ENCODE measurements around the gene PPP6C. TPM values are rescaled to one million over a fixed set of nuclear protein-coding genes. Genes with fewer than 3 reads are reported as not detected.
A peak's percentile ranks its signal among the peaks of the same experiment; 100 is the strongest.

Gene PPP6C
- total and polyA plus RNA-seq, 2 donors (not counting 1 experiment from before 2014, with no cell fraction given): 12.1 to 38.6 TPM

- no CpG with 5 or more reads among the region's 3 CpGs for WGBS (ENCODE audit: insufficient coverage)
- no peak overlapping the region for H2AFZ ChIP-seq (ENCODE audit: insufficient read depth, low read depth, low read length, poor library complexity, severe bottlenecking)
- H3K27me3 Mint-ChIP-seq: no peaks in the 10 kb centered on the region
- no peak for DNase-seq
- no peaks in the 10 kb centered on the region for H3K9me3 Mint-ChIP-seq (ENCODE audit: insufficient read depth)
- peaks cover 9% of the 10 kb centered on the region in 2 donors for H3K4me1 ChIP-seq (ENCODE audit: control insufficient read depth in 2 of 2, insufficient read depth in 2 of 2, low read length in 2 of 2)
- no peaks in the 10 kb centered on the region for H3K27me3 ChIP-seq (replicated peaks in 1 of 4; ENCODE audit: control extremely low read depth in 1 of 4, control insufficient read depth in 3 of 4, insufficient read depth in 4 of 4, low read length in 3 of 4)
- peaks cover 18% of the 10 kb centered on the region for H3K4me1 Mint-ChIP-seq
- no peak for TF ChIP-seq EZH2 (IDR thresholded peaks at IDR 0.05; ENCODE audit: borderline replicate concordance, insufficient read depth, low read depth, low read length, poor library complexity, severe bottlenecking)
- TF ChIP-seq, protein P1, sequence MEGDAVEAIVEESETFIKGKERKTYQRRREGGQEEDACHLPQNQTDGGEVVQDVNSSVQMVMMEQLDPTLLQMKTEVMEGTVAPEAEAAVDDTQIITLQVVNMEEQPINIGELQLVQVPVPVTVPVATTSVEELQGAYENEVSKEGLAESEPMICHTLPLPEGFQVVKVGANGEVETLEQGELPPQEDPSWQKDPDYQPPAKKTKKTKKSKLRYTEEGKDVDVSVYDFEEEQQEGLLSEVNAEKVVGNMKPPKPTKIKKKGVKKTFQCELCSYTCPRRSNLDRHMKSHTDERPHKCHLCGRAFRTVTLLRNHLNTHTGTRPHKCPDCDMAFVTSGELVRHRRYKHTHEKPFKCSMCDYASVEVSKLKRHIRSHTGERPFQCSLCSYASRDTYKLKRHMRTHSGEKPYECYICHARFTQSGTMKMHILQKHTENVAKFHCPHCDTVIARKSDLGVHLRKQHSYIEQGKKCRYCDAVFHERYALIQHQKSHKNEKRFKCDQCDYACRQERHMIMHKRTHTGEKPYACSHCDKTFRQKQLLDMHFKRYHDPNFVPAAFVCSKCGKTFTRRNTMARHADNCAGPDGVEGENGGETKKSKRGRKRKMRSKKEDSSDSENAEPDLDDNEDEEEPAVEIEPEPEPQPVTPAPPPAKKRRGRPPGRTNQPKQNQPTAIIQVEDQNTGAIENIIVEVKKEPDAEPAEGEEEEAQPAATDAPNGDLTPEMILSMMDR (IDR thresholded peaks at IDR 0.05): no peak
- H3K9ac ChIP-seq (ENCODE audit: low read length): no peak overlapping the region
- no peaks in the 10 kb centered on the region for H4K20me1 ChIP-seq (ENCODE audit: control insufficient read depth, insufficient read depth, low read length, poor library complexity, severe bottlenecking)
- H3K4me3 Mint-ChIP-seq: peak overlapping the region; percentile 98
- no peak overlapping the region for H3K4me3 ChIP-seq (ENCODE audit: control extremely low read depth in 1 of 5, extremely low read depth in 1 of 5, insufficient read depth in 1 of 5, low read depth in 2 of 5, low read length in 4 of 5)
- no peak overlapping the region for H3K27ac ChIP-seq (ENCODE audit: low read length in 2 of 2)
- no peak for ATAC-seq (ENCODE audit: low read depth)
- peaks cover 46% of the 10 kb centered on the region for H3K79me2 ChIP-seq (ENCODE audit: control insufficient read depth, insufficient read depth, low read length)
- intact Hi-C loops (cut with micrococcal nuclease): loop anchor here (5.0 kb wide), 1 partner anchor 269 kb away; no protein-coding TSS in a partner anchor
- H3K9me3 ChIP-seq (ENCODE audit: control extremely low read depth in 1 of 3, control insufficient read depth in 2 of 3, insufficient read depth in 1 of 3, low read length in 2 of 3): no peaks in the 10 kb centered on the region
- no peak overlapping the region for H3K4me2 ChIP-seq (replicated peaks; ENCODE audit: low read depth, low read length, poor library complexity, severe bottlenecking)
- CTCF ChIA-PET: interaction anchor here (1.0 kb wide), 1 partner anchor 361 kb away, joined by 3 read pairs; no protein-coding TSS in a partner anchor
- POLR2A ChIA-PET: no interaction called here
- no peak overlapping the region for H3K27ac Mint-ChIP-seq
- H3K36me3 ChIP-seq (replicated peaks in 1 of 2; ENCODE audit: control extremely low read depth in 1 of 2, control insufficient read depth in 1 of 2, extremely low read depth in 1 of 2, insufficient read depth in 2 of 2, low read length in 1 of 2): no peaks in the 10 kb centered on the region
These were observed 48.4 kb downstream of the PPP6C start for GRCh38 chr9:125141251-125141650.

- H3K79me2 ChIP-seq (ENCODE audit: control insufficient read depth, insufficient read depth, low read length): peaks cover 50% of the 10 kb centered on the region
- ChIA-PET POLR2A (interaction anchor here (0.7 kb wide), 1 partner anchor 216 kb away, joined by 3 read pairs; no protein-coding TSS in a partner anchor), CTCF (no interaction called here)
- H2AFZ ChIP-seq (ENCODE audit: insufficient read depth, low read depth, low read length, poor library complexity, severe bottlenecking): no peak overlapping the region
- no peak overlapping the region for H3K4me3 ChIP-seq (ENCODE audit: control extremely low read depth in 1 of 5, extremely low read depth in 1 of 5, insufficient read depth in 1 of 5, low read depth in 2 of 5, low read length in 4 of 5)
- H3K27ac Mint-ChIP-seq: no peak overlapping the region
- H3K9ac ChIP-seq (ENCODE audit: low read length): no peak overlapping the region
- WGBS (ENCODE audit: insufficient coverage): no CpG with 5 or more reads among the region's 1 CpG
- ATAC-seq (ENCODE audit: low read depth) (no peak), DNase-seq (no peak)
- H3K4me1 Mint-ChIP-seq: peaks cover 15% of the 10 kb centered on the region
- intact Hi-C loops (cut with micrococcal nuclease): loop anchor here (5.0 kb wide), 1 partner anchor 268 kb away; no protein-coding TSS in a partner anchor
- no peaks in the 10 kb centered on the region for H4K20me1 ChIP-seq (ENCODE audit: control insufficient read depth, insufficient read depth, low read length, poor library complexity, severe bottlenecking)
- no peaks in the 10 kb centered on the region for H3K9me3 Mint-ChIP-seq (ENCODE audit: insufficient read depth)
- no peaks in the 10 kb centered on the region for H3K36me3 ChIP-seq (replicated peaks in 1 of 2; ENCODE audit: control extremely low read depth in 1 of 2, control insufficient read depth in 1 of 2, extremely low read depth in 1 of 2, insufficient read depth in 2 of 2, low read length in 1 of 2)
- peaks cover 9% of the 10 kb centered on the region in 2 donors for H3K4me1 ChIP-seq (ENCODE audit: control insufficient read depth in 2 of 2, insufficient read depth in 2 of 2, low read length in 2 of 2)
- no peak overlapping the region for H3K4me3 Mint-ChIP-seq
- H3K27ac ChIP-seq (ENCODE audit: low read length in 2 of 2): no peak overlapping the region
- H3K9me3 ChIP-seq (ENCODE audit: control extremely low read depth in 1 of 3, control insufficient read depth in 2 of 3, insufficient read depth in 1 of 3, low read length in 2 of 3): no peaks in the 10 kb centered on the region
- no peak overlapping the region for H3K4me2 ChIP-seq (replicated peaks; ENCODE audit: low read depth, low read length, poor library complexity, severe bottlenecking)
- TF ChIP-seq EZH2 (IDR thresholded peaks at IDR 0.05; ENCODE audit: borderline replicate concordance, insufficient read depth, low read depth, low read length, poor library complexity, severe bottlenecking): no peak
- TF ChIP-seq, protein P1 (IDR thresholded peaks at IDR 0.05): no peak
- no peaks in the 10 kb centered on the region for H3K27me3 ChIP-seq (replicated peaks in 1 of 4; ENCODE audit: control extremely low read depth in 1 of 4, control insufficient read depth in 3 of 4, insufficient read depth in 4 of 4, low read length in 3 of 4)
- H3K27me3 Mint-ChIP-seq: no peaks in the 10 kb centered on the region
These were observed 49.0 kb downstream of the PPP6C start for GRCh38 chr9:125140576-125140975.
